ENCODE data around the gene ARF4.

The ARF4 gene

GRCh38 chr3:57575966-57576626 lies 21.0 kb downstream of the ARF4 start:
- no peak for DNase-seq

DNA sequence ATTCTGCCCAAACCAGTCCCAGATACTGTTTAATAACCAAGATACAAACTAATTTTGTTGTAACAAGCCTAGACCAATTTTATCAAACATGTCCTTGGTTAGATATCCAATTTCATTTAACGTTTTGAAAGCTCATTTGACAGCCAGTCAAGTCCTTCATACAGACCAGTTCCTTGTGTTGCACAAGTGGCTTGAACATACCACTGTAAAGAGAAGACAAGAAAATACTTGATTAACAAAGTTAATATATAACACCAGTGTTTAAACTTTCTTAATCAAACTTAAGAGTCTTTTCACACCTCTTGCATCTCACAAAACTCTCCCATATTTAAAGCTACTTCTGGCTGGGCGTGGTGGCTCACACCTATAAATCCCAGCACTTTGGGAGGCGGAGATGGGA lies 25.0 kb downstream of the ARF4 start:
- DNase-seq, result no peak

GRCh38 chr3:57570878-57571277 lies 26.3 kb downstream of the ARF4 start:
- DNase-seq, result no peak

- DNase-seq, result no peak
Observed at GRCh38 chr3:57569859-57570450, 27.2 kb downstream of the ARF4 start.

- no peak for DNase-seq
Observed at GRCh38 chr3:57559526-57559925, 37.6 kb downstream of the ARF4 start.

- DNase-seq, result peak; percentile 66
Observed at GRCh38 chr3:57557085-57557537, 40.0 kb downstream of the ARF4 start.

DNA sequence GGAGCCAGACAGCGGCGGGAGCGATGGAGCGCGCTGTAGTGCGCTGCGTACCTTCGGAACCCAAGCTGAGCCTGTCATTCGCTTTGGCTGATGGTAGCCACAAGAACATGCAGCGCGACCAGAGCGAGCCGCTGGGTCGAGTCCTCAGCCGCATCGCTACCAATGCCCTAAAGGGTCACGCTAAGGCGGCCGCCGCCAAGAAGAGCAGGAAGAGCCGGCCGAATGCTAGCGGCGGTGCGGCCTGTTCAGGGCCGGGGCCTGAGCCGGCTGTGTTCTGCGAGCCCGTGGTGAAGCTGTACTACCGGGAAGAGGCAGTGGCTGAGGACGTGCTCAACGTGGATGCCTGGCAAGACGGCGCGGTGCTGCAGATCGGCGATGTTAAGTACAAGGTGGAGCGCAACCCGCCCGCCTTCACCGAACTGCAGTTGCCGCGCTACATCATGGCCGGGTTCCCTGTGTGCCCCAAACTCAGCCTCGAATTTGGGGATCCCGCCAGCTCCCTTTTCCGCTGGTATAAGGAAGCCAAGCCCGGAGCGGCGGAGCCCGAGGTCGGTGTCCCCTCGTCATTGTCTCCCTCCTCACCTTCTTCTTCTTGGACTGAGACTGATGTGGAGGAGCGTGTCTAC lies 40.6 kb downstream of the ARF4 start:
- peak; percentile 47 for DNase-seq

GRCh38 chr3:57555738-57556458 lies 41.2 kb downstream of the ARF4 start, which contains the start of gene PDE12:
Gene PDE12 (plus strand): TSS chr3:57556274. CDS start chr3:57556380, 106 bp downstream.
- DNase-seq, result peak; percentile 89

DNA sequence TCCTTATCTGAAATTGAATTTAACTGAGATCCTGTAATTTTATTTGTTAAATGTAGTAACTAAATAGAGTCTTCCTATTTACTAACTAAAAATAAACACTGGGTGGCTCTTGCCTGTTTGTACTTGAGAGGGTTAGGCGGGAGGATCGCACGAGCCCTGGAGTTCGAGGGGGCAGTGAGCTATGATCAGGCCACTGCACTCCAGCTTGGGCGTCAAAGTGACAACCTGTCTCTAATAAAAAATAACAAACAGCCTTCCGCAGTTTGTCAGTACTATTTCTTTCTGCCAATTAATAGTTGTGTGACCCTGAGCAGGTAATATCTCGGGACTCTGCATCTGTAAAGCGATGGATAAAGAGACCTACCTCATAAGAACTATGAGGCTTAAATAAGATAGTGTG lies 41.8 kb downstream of the ARF4 start:
- no peak for DNase-seq

DNA sequence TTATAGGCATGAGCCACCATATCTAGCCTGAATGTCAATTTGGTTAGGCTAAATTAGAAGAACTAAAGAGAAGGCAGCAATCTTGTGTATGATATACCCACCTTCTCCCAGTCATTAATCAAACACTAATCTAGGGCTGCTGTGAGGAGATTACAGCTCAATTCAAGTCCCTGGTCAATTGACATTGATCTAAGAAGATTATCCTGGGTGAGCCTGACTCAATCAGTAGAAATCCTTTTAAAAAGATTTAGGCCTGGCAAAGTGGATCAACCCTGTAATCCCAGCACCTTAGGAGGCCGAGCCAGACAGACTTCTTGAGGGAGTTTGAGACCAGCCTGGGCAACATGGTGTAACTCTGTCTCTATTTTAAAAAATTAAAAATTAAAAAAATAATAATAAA lies 50.5 kb downstream of the ARF4 start:
- DNase-seq, result no peak

GRCh38 chr3:57545636-57546268 lies 51.4 kb downstream of the ARF4 start:
- no peak for DNase-seq

GRCh38 chr3:57544181-57545125 lies 52.7 kb downstream of the ARF4 start, which contains the start of gene DNAH12:
Gene DNAH12 (minus strand): TSS chr3:57544344. CDS start chr3:57542870, 1,474 bp downstream.
- DNase-seq, result peak; percentile 17

GRCh38 chr3:57538465-57538864 lies 58.7 kb downstream of the ARF4 start:
- DNase-seq, result no peak

GRCh38 chr3:57530071-57530608 lies 67.0 kb downstream of the ARF4 start:
- DNase-seq, result no peak

Measured in activated CD4-positive, alpha-beta T cell treated with anti-CD3 and anti-CD28 coated beads, Interleukin-2, Interleukin-6, amounts not matched to agents 100 ng/mL and 50 ng/mL, durations not matched to agents 16 hours and 8 hours (primary cell).